Neural progenitor cell (in vitro differentiated cells): ENCODE measurements around the gene DDN. TPM values are rescaled to one million over a fixed set of nuclear protein-coding genes. Genes with fewer than 3 reads are reported as not detected.
A peak's percentile ranks its signal among the peaks of the same experiment; 100 is the strongest.

Source experiments
- DNase-seq: peaks from one replicate; pipeline ENCODE4 v3.0.0-alpha.2; 2016; ENCODE audit warnings: low spot score
- H2AFZ ChIP-seq: fragments of 200-600 bp; sonication (generic); replicated peaks from 2 replicates; pipeline ENCODE4 v1.6.1; 2016; ENCODE audit warnings: antibody characterized with exemption
- H3F3A ChIP-seq: fragments of 200-600 bp; sonication (generic); 2 replicates; pipeline ENCODE4 v1.6.1; 2016; ENCODE audit warnings: antibody characterized with exemption, low read depth
- H3K27ac ChIP-seq: fragments of 200-600 bp; sonication (generic); 2 replicates; pipeline ENCODE4 v1.5.1; 2016; ENCODE audit warnings: mild to moderate bottlenecking
- H3K27me3 ChIP-seq: fragments of 200-600 bp; sonication (generic); 2 replicates; pipeline ENCODE4 v1.6.1; 2016; ENCODE audit warnings: mild to moderate bottlenecking, moderate library complexity
- H3K36me3 ChIP-seq: fragments of 200-600 bp; sonication (generic); 2 replicates; pipeline ENCODE4 v1.5.1; 2016
- H3K4me1 ChIP-seq: fragments of 200-600 bp; sonication (generic); 2 replicates; pipeline ENCODE4 v1.6.1; 2016; ENCODE audit warnings: mixed run types
- H3K4me2 ChIP-seq: fragments of 200-600 bp; sonication (generic); 2 replicates; pipeline ENCODE4 v1.6.1; 2016
- H3K4me3 ChIP-seq: fragments of 200-600 bp; sonication (generic); 2 replicates; pipeline ENCODE4 v1.5.1; 2016
- H3K79me2 ChIP-seq: fragments of 200-600 bp; sonication (generic); 2 replicates; pipeline ENCODE4 v1.6.1; 2016; ENCODE audit warnings: low read depth
- H3K9ac ChIP-seq: fragments of 200-600 bp; sonication (generic); 2 replicates; pipeline ENCODE4 v1.6.1; 2016
- H3K9me3 ChIP-seq: fragments of 200-600 bp; sonication (generic); 2 replicates; pipeline ENCODE4 v1.5.1; 2016; ENCODE audit warnings: low read depth
- H4K20me1 ChIP-seq: fragments of 200-600 bp; sonication (generic); 2 replicates; pipeline ENCODE4 v1.6.1; 2016; ENCODE audit warnings: low read depth
- H3K27ac Mint-ChIP-seq: 3 replicates; pipeline ENCODE4 v1.8.0; 2021; ENCODE audit warnings: mixed read lengths
- H3K27me3 Mint-ChIP-seq: 2 replicates; pipeline ENCODE4 v1.8.0; 2022; ENCODE audit warnings: low read depth, mild to moderate bottlenecking, inconsistent platforms, moderate library complexity, mixed read lengths; ENCODE audit not compliant: insufficient read depth
- H3K36me3 Mint-ChIP-seq: 3 replicates; pipeline ENCODE4 v1.8.0; 2021; ENCODE audit warnings: mixed read lengths
- H3K4me1 Mint-ChIP-seq: 3 replicates; pipeline ENCODE4 v1.8.0; 2021; ENCODE audit warnings: mixed read lengths
- H3K4me3 Mint-ChIP-seq: 3 replicates; pipeline ENCODE4 v1.8.0; 2021; ENCODE audit warnings: mild to moderate bottlenecking, moderate library complexity, mixed read lengths
- H3K9me3 Mint-ChIP-seq: 3 replicates; pipeline ENCODE4 v1.8.0; 2020; ENCODE audit warnings: mixed read lengths
- EZH2 ChIP-seq: fragments of 200-600 bp; sonication (generic); IDR thresholded peaks from 2 replicates; pipeline ENCODE4 v1.6.1; 2017; ENCODE audit warnings: antibody characterized with exemption, mild to moderate bottlenecking, moderate library complexity
- EZH2phosphoT487 ChIP-seq: fragments of 200-600 bp; sonication (generic); IDR thresholded peaks from 2 replicates; pipeline ENCODE4 v1.6.1; 2017; ENCODE audit warnings: antibody characterized with exemption
- total RNA-seq: library from RNA; depleted of rRNA; stranded (reverse); fragments of >200 nt; gene quantifications from 2 replicates; pipeline ENCODE4 v1.2.3, GENCODE V29; 2015; ENCODE audit warnings: low replicate concordance
- TF ChIP-seq, protein P1 (sequence below): fragments of 200-600 bp; sonication (generic); IDR thresholded peaks from 2 replicates; pipeline ENCODE4 v1.5.1; 2017; ENCODE audit warnings: antibody characterized with exemption, mild to moderate bottlenecking

DDN gene
- total RNA-seq, 1 donor from 2014 or later = not detected

DNA sequence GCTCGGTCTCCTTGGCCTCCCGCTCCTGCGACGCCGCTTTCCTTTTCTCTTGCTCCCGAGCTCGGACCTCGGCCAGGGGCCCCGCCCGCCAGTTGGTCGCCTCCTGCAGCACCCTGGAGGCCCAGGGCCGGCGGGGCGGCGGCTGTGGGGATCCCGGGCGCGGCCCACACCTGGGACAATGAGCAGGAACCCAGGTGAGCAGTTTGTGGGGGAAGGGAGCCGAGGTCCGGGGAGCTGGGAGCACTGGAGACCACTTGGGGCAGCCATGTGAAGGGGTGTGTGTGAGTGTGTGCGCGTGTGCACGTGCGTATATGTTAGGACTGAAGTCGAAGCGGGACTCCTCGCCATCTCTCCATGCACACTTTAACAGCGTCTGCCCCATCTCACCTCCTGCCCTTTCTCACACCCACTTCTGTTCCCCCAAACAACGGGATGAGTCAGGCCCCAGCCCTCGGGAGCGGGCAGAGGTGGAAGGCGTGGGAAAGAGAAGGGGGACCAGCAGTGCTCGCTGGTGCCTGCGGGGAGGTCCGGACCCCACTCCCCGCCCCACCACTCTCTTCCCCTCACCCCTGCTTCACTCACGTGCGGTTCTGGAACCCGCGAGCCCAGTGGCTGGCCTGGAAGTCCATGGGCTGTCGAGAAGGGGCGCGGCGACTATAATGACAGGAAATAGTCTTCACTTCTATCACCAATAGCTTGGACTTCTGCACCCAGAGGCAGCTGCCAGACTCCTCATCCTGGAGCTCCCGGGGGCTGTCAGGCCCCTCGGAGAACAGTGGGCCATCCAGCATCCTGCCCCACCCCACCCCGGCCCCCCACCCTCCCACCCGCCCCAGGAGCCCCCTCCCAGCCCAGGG is 450 bp downstream of the DDN start:
- Histone ChIP-seq H4K20me1 (peaks cover 28% of the 10 kb centered on the region), H3K79me2 (no peaks in the 10 kb centered on the region), H3K36me3 (no peaks in the 10 kb centered on the region), H2AFZ (peak overlapping the region; percentile 81), H3K4me3 (peak overlapping the region; percentile 51), H3K9me3 (no peaks in the 10 kb centered on the region), H3K9ac (no peak overlapping the region), H3F3A (peaks cover 34% of the 10 kb centered on the region), H3K27ac (no peak overlapping the region), H3K27me3 (peaks cover 79% of the 10 kb centered on the region), H3K4me1 (peaks cover 28% of the 10 kb centered on the region), H3K4me2 (peak overlapping the region; percentile 81)
- peak; percentile 45 for DNase-seq
- Mint-ChIP-seq H3K4me3 (peak overlapping the region; percentile 78), H3K27me3 (peaks cover 54% of the 10 kb centered on the region), H3K4me1 (peaks cover 43% of the 10 kb centered on the region), H3K27ac (no peak overlapping the region), H3K9me3 (no peaks in the 10 kb centered on the region), H3K36me3 (peaks cover 14% of the 10 kb centered on the region)
- TF ChIP-seq, protein P1, sequence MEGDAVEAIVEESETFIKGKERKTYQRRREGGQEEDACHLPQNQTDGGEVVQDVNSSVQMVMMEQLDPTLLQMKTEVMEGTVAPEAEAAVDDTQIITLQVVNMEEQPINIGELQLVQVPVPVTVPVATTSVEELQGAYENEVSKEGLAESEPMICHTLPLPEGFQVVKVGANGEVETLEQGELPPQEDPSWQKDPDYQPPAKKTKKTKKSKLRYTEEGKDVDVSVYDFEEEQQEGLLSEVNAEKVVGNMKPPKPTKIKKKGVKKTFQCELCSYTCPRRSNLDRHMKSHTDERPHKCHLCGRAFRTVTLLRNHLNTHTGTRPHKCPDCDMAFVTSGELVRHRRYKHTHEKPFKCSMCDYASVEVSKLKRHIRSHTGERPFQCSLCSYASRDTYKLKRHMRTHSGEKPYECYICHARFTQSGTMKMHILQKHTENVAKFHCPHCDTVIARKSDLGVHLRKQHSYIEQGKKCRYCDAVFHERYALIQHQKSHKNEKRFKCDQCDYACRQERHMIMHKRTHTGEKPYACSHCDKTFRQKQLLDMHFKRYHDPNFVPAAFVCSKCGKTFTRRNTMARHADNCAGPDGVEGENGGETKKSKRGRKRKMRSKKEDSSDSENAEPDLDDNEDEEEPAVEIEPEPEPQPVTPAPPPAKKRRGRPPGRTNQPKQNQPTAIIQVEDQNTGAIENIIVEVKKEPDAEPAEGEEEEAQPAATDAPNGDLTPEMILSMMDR = no peak
- peak; percentile 64 for TF ChIP-seq EZH2phosphoT487
- TF ChIP-seq EZH2 = peak; percentile 74

DNA sequence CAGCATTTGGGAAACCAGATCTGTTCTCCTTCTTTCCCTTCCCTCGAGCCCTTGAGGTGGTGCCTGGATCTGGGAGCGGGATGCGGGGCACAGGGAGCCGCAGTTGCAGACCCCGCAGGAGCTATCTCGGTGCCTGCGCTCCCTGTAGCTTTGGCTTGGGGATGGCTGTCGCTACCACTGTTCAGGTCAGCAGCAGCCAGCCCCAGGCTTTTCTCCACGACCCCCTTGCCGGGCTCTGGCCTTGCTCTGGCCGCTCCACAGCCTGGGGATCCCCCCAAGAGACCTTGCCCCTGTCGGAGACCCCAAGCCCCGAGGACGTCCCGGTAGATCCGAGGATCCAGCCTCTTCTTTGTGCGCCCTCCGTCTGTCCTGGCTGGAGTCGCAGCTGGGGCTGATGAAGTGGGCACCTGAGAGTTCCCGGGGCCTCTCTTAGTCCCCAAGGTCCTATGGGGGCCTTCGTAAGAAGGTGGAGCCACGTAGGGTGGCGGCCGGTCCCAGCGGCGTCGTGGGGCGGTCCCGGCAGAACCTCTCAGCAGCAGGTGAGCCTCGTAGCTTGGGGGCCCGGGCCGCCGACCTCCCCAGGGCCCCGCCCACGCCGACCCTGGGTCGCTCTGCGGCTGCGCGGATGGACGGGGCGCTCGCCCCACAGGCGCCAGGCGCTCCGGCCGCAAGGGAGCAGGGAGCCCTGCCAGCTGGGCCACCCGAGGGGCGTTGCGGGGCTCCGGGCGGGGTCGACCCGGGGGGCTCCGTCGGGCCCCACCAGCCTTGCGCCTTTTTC is 1.3 kb downstream of the DDN start:
- Histone ChIP-seq H3K9me3 (no peaks in the 10 kb centered on the region), H2AFZ (peak overlapping the region; percentile 81), H3K27ac (no peak overlapping the region), H3K79me2 (no peaks in the 10 kb centered on the region), H3K27me3 (peaks cover 87% of the 10 kb centered on the region), H3K9ac (no peak overlapping the region), H4K20me1 (peaks cover 28% of the 10 kb centered on the region), H3K4me1 (peaks cover 28% of the 10 kb centered on the region), H3K4me3 (peak overlapping the region; percentile 51), H3K4me2 (peak overlapping the region; percentile 81), H3F3A (peaks cover 34% of the 10 kb centered on the region), H3K36me3 (no peaks in the 10 kb centered on the region)
- peak; percentile 65 for DNase-seq
- Mint-ChIP-seq H3K36me3 (peaks cover 13% of the 10 kb centered on the region), H3K9me3 (no peaks in the 10 kb centered on the region), H3K27me3 (peaks cover 57% of the 10 kb centered on the region), H3K4me3 (peak overlapping the region; percentile 77), H3K27ac (no peak overlapping the region), H3K4me1 (peaks cover 46% of the 10 kb centered on the region)
- TF ChIP-seq, protein P1 = no peak
- TF ChIP-seq EZH2 = peak; percentile 59

DNA sequence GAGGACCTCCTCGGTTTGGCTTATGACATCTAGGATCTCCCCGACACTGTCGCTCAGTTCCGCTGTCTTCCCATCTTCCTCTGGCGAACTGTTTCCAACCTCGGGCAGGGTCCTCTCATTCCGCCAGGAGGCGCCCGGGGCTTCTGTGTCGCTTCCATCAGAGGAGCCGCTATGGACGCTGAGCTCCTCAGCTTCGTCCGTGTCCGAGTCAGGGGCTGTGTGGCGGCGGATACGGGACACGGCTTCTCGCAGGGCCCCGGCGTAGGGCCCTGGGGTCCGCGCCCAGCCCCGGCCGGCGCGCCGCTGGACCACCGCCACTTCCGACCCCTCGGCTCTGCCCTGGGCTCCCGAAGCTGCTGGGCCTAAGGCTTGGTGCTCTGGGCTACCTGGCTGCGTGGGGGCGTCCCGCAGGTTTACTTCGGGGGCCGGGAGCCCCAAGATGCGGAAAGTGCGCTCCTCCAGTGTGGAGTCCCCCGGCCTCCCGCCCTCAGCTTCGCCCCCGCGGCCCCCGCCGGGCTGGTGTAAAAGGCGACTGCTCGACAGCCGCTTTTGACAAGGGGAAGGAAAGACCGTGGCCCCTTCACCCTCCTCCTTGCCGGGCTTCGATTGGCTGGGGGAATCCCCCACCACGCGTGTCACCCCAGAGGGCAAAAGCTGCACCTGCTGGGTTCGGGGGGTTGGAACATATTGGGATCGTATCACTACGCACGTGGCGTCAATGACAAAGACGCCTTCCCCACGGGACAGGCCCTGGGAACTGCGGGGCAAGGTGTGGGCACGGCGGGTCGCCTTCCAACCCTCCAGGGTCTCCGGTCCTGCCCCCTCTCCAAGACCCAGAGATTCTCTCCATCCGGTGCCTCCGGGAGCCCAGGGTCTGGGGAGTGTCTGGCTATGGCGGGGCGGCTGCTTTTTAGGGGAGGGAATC is 2.1 kb downstream of the DDN start:
- TF ChIP-seq EZH2phosphoT487 (peak; percentile 94), EZH2 (peak; percentile 90)
- TF ChIP-seq, protein P1 = peak; percentile 77
- no peak overlapping the region for H3K27ac Mint-ChIP-seq
- Histone ChIP-seq H3K4me3 (peak overlapping the region; percentile 51), H3F3A (peaks cover 34% of the 10 kb centered on the region), H3K79me2 (no peaks in the 10 kb centered on the region), H3K27me3 (peaks cover 96% of the 10 kb centered on the region), H3K4me1 (peaks cover 28% of the 10 kb centered on the region), H3K9ac (no peak overlapping the region), H2AFZ (peak overlapping the region; percentile 81), H3K4me2 (peak overlapping the region; percentile 81), H4K20me1 (peaks cover 28% of the 10 kb centered on the region), H3K27ac (no peak overlapping the region), H3K36me3 (no peaks in the 10 kb centered on the region), H3K9me3 (no peaks in the 10 kb centered on the region)
- H3K4me1 Mint-ChIP-seq = peaks cover 46% of the 10 kb centered on the region
- peaks cover 8% of the 10 kb centered on the region for H3K36me3 Mint-ChIP-seq
- no peaks in the 10 kb centered on the region for H3K9me3 Mint-ChIP-seq
- H3K27me3 Mint-ChIP-seq = peaks cover 54% of the 10 kb centered on the region
- peak overlapping the region; percentile 77 for H3K4me3 Mint-ChIP-seq
- peak; percentile 94 for DNase-seq
